Brain microvascular endothelial cell (primary cell): Measurements from ENCODE around the gene EHD4.

Experiments used
- DNase-seq: peaks from one replicate; pipeline ENCODE4 v3.0.0-alpha.2; 2020
- H3K27ac ChIP-seq: fragments of 250-450 bp; sonication (Bioruptor Pico); 2 replicates; pipeline ENCODE4 v1.5.1; 2020; ENCODE audit warnings: mild to moderate bottlenecking, moderate library complexity
- H3K27me3 ChIP-seq: fragments of 250-450 bp; sonication (Bioruptor Pico); replicated peaks from 2 replicates; pipeline ENCODE4 v1.5.1; 2020; ENCODE audit warnings: mild to moderate bottlenecking
- H3K36me3 ChIP-seq: fragments of 250-450 bp; sonication (Bioruptor Pico); replicated peaks from 2 replicates; pipeline ENCODE4 v1.5.1; 2020; ENCODE audit warnings: mild to moderate bottlenecking
- H3K4me3 ChIP-seq: 2 replicates; pipeline ENCODE4 v1.5.1; 2011; ENCODE audit warnings: low read depth, mild to moderate bottlenecking, control low read depth, low read length, moderate library complexity
- CTCF ChIP-seq: IDR thresholded peaks from 2 replicates; pipeline ENCODE4 v1.5.1; 2011; ENCODE audit warnings: low read depth, mild to moderate bottlenecking, moderate library complexity, low read length, control low read depth, inconsistent platforms; ENCODE audit errors: missing control alignments
- in situ Hi-C: cut with HindIII; loops from 2 replicates; pipeline ENCODE4 v1.10.0; 2017; ENCODE audit warnings: low sequenced_read_pairs, low pct_ligation_motif_present

EHD4 gene

GRCh38 chr15:41890050-41890690 is 82.2 kb downstream of the EHD4 start:
- H3K27ac ChIP-seq, result no peak overlapping the region
- DNase-seq, result no peak
- no peak for TF ChIP-seq CTCF
- H3K4me3 ChIP-seq, result no peak overlapping the region
- in situ Hi-C loops, result no loop called here
- H3K36me3 ChIP-seq, result no peaks in the 10 kb centered on the region
- H3K27me3 ChIP-seq, result no peaks in the 10 kb centered on the region

DNA sequence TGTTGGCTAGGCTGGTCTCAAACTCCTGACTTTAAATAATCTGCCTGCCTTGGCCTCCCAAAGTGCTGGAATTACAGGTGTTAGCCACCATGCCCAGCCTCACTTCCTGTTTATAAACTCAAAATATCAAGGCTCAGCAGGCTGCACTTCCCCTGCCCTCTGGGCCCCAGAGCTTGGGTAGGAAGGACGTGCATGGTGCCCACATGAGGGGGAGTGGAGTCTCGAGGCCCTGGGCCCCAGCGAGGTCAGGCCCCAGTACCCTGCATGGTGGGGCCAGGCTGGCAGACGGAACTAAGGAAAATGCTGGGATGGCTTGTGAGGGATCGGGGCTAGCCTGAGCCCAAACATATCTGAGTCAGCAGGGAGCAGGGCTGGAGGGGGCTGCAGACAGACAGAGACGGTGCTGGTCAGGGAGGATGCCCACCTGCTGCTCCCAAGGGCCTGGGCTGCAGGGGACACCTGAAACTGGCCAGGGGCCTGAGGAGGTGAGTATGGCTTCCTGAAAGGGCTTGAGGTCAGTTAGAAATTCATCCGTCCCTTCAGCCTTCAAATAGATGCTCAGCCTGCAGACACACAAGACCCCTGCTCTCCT is 83.6 kb downstream of the EHD4 start:
- H3K4me3 ChIP-seq, result no peak overlapping the region
- in situ Hi-C loops, result no loop called here
- no peaks in the 10 kb centered on the region for H3K36me3 ChIP-seq
- DNase-seq, result no peak
- no peak overlapping the region for H3K27ac ChIP-seq
- H3K27me3 ChIP-seq, result no peaks in the 10 kb centered on the region
- TF ChIP-seq CTCF, result no peak

GRCh38 chr15:41887893-41888292 is 84.5 kb downstream of the EHD4 start:
- no peak for DNase-seq
- H3K27ac ChIP-seq, result no peak overlapping the region
- no peaks in the 10 kb centered on the region for H3K27me3 ChIP-seq
- in situ Hi-C loops, result no loop called here
- no peak for TF ChIP-seq CTCF
- no peaks in the 10 kb centered on the region for H3K36me3 ChIP-seq
- H3K4me3 ChIP-seq, result no peak overlapping the region

DNA sequence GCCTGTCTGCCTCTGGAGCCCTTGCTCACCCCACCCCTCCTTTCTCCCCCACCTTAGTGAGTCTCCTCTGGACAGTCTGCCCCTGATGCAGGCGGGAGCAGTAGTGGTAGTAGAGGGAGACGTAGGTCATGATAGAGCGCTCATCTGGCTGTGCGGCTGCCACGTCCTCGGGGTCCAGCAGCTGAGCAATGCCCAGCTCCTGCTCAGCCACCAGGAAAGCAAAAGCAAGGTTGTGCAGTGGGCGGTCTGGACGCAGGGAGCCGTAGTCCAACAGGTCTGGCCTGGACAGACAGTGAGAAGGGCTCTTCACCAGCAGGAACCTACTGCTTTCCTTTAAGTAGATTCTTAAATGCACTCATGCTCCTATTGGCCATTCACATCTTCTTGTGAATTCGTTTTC is 85.2 kb downstream of the EHD4 start:
- Histone ChIP-seq H3K27me3 (no peaks in the 10 kb centered on the region), H3K36me3 (no peaks in the 10 kb centered on the region), H3K4me3 (no peak overlapping the region), H3K27ac (no peak overlapping the region)
- in situ Hi-C loops, result no loop called here
- TF ChIP-seq CTCF, result no peak
- DNase-seq, result no peak

DNA sequence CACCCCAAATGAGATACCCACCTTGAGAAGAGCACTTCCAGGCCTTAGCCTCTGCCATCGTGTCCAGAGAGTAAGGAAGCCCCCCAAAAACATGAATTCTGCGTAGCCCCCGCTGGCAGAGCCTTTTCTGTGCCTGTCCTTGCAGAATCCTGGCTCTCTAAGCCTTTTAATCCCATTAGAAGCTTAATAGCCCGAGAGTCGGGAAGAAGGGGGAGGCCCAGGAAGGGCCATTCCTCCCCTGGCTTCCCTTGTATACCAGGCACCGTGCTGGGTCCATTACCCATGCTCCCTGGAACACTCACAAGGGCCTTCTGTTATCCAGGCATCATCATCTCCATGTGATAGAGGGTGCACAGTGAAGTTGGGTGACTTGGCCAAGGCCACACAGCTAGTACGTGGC is 85.6 kb downstream of the EHD4 start:
- H3K27me3 ChIP-seq, result no peaks in the 10 kb centered on the region
- H3K27ac ChIP-seq, result no peak overlapping the region
- no peaks in the 10 kb centered on the region for H3K36me3 ChIP-seq
- in situ Hi-C loops, result no loop called here
- no peak for DNase-seq
- no peak for TF ChIP-seq CTCF
- H3K4me3 ChIP-seq, result no peak overlapping the region

DNA sequence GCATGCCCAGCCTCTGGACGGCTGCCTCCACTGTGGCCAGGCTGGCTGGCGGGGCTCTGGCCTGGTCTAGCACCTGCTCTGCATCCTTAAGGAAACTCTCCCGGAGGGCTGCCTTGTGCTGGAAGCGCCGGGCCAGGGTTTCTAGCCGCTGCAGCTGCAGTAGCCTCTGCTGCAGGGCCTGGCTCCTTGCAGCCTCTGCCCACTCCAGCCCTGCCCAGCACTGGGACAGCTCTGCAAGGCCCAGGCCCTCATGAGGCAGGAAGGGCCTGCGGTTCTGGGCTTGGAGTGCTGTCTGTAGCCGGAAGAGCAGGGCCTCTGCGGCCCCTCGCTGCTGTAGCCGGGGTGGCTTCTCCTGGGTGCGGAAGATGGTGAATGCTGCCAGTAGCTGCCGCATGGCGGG is 86.5 kb downstream of the EHD4 start:
- in situ Hi-C loops, result no loop called here
- no peak for DNase-seq
- no peak for TF ChIP-seq CTCF
- no peak overlapping the region for H3K27ac ChIP-seq
- H3K4me3 ChIP-seq, result no peak overlapping the region
- H3K27me3 ChIP-seq, result no peaks in the 10 kb centered on the region
- H3K36me3 ChIP-seq, result no peaks in the 10 kb centered on the region
